Stimulated activated naive B cell treated with anti-CD40 and anti-IgM and Interleukin-4, amounts not matched to agents 10 μg/mL and 1 μg/mL and 100 μg/mL, for 72 hours (primary cell): ENCODE data around the gene PMFBP1.
A peak's percentile ranks its signal among the peaks of the same experiment; 100 is the strongest.

Experiments used
- ATAC-seq, 2 donors: fragments of 150-1000 bp; cut with Tn5 transposase; replicated peaks; 2 replicates each; pipeline ENCODE4 v1.10.0; 2021; ENCODE audit warnings: moderate library complexity in 1 of 2
- DNase-seq: peaks from one replicate; pipeline ENCODE4 v3.0.0; 2021
- H3K27ac Mint-ChIP-seq: one replicate; pipeline ENCODE4 v1.8.0; 2022; ENCODE audit warnings: mild to moderate bottlenecking, mixed read lengths
- H3K27me3 Mint-ChIP-seq, 2 donors: one replicate each; pipeline ENCODE4 v1.8.0; 2022; ENCODE audit warnings: mixed read lengths in 2 of 2
- H3K36me3 Mint-ChIP-seq, 2 donors: one replicate each; pipeline ENCODE4 v1.8.0; 2022; ENCODE audit warnings: mixed read lengths in 2 of 2, mild to moderate bottlenecking in 1 of 2
- H3K4me1 Mint-ChIP-seq, 2 donors: one replicate each; pipeline ENCODE4 v1.8.0; 2022; ENCODE audit warnings: mixed read lengths in 2 of 2, mild to moderate bottlenecking in 1 of 2
- H3K4me3 Mint-ChIP-seq, 2 donors: one replicate each; pipeline ENCODE4 v1.8.0; 2022; ENCODE audit warnings: mild to moderate bottlenecking in 2 of 2, mixed read lengths in 2 of 2, moderate library complexity in 1 of 2
- H3K9me3 Mint-ChIP-seq, 2 donors: one replicate each; pipeline ENCODE4 v1.8.0; 2022; ENCODE audit warnings: mixed read lengths in 2 of 2, mild to moderate bottlenecking in 1 of 2

PMFBP1 gene

DNA sequence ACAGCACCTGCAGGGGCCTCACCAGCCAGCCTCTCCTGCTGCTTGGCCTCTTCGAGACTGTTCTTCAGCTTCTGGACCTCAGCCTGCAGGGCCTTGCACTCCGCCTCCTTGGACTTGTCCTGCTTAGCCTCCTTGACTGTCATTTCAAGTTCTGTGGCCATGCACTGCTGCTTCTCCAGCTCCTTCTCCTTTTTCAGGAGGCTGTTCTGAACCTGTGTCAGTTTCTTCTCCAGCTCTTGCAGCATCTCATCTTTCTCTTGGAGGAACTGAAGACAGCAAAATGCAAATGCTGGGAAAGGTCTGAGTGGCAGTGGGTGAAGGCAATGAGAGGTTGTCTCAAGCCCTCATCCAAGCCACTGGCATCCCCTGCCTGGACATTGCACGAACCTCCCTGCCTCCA is 39.2 kb downstream of the PMFBP1 start:
- Mint-ChIP-seq H3K4me3 (no peak overlapping the region), H3K27ac (no peak overlapping the region), H3K36me3 (peaks cover 0 to 5% of the 10 kb centered on the region in 2 donors), H3K27me3 (no peaks in the 10 kb centered on the region), H3K9me3 (no peaks in the 10 kb centered on the region), H3K4me1 (no peaks in the 10 kb centered on the region)
- ATAC-seq, result no peak
- DNase-seq, result no peak

DNA sequence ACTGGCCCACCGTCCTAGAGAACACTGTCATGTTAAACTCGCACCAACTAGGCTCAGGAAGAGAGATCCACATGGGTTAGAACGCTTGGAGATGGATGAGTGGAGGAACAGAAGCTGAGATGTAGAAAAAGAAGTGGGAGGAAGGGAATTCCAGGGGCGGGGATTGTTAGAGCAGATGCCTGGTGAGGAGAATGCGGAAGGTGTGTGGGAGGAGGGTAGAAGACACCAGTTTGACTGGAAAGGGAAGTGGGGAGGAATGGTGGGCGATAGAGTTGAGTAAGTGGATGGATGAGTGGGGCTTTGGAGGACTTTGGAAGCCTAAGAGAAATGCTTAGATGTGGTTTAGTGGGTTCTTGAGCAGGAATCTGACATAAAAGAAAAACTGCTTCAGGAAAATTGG is 40.9 kb downstream of the PMFBP1 start:
- ATAC-seq (no peak), DNase-seq (no peak)
- no peak overlapping the region for H3K4me3 Mint-ChIP-seq
- H3K4me1 Mint-ChIP-seq, result no peaks in the 10 kb centered on the region
- no peaks in the 10 kb centered on the region for H3K27me3 Mint-ChIP-seq
- peaks cover 0 to 5% of the 10 kb centered on the region in 2 donors for H3K36me3 Mint-ChIP-seq
- H3K27ac Mint-ChIP-seq, result no peak overlapping the region
- no peaks in the 10 kb centered on the region for H3K9me3 Mint-ChIP-seq

DNA sequence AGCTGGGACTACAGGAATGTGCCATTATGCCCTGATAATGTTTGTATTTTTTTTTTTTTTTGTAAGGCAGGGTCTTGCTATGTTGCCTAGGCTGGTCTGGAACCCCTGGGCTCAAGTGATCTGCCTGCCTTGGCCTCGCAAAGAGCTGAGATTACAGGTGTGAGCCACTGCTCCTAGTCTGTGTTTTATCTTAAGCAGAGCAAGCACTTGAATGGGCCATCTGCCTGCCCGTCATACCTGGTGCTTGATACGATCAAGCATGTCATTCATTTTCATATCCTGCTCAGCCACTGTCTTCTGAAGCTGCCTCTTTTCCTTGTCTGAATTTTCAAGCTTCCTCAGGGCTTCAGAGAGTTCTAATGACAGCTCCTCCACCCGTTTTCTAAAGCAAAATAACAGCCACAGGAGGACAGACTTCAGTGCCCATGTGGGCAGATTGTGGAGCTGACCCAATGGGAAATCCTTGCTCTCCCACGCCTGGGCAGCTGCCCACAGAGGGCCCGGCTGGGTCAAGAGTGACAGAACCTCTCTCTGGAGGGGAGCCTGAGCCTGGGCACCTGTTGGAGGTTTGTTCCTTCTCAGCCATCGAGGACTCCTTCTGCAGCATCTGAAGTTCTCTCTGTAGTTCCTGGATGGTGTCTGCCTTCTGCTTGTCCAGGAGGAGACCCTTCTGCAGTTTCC is 41.8 kb downstream of the PMFBP1 start:
- Mint-ChIP-seq H3K9me3 (no peaks in the 10 kb centered on the region), H3K27me3 (no peaks in the 10 kb centered on the region), H3K36me3 (peaks cover 0 to 5% of the 10 kb centered on the region in 2 donors), H3K4me1 (peaks cover 7 to 8% of the 10 kb centered on the region in 2 donors), H3K27ac (no peak overlapping the region), H3K4me3 (no peak overlapping the region)
- ATAC-seq (no peak), DNase-seq (no peak)

DNA sequence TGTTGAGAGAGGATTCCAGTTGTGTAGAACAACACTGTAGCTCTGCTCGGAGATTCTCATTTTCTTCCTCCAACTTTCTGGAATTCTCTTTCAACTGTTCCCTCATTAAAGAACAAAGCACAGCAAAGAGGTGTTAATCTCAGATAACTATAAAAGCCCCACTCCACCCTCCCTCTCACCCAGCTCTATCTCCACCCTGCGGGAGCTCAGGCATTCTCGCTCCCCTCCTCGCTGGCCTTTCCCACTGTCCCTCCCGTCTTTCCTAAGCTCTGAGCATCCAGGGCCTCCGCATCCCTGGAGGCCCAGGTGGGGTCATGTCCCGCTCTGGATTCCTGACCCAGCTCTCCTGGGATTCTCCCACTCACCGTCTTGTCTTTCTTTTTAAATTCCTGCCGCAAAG is 43.3 kb downstream of the PMFBP1 start:
- H3K4me1 Mint-ChIP-seq, result peaks cover 7 to 15% of the 10 kb centered on the region in 2 donors
- no peaks in the 10 kb centered on the region for H3K9me3 Mint-ChIP-seq
- H3K27me3 Mint-ChIP-seq, result no peaks in the 10 kb centered on the region
- DNase-seq, result no peak
- H3K4me3 Mint-ChIP-seq, result no peak overlapping the region
- no peak for ATAC-seq
- H3K27ac Mint-ChIP-seq, result no peak overlapping the region
- H3K36me3 Mint-ChIP-seq, result peaks cover 0 to 5% of the 10 kb centered on the region in 2 donors

DNA sequence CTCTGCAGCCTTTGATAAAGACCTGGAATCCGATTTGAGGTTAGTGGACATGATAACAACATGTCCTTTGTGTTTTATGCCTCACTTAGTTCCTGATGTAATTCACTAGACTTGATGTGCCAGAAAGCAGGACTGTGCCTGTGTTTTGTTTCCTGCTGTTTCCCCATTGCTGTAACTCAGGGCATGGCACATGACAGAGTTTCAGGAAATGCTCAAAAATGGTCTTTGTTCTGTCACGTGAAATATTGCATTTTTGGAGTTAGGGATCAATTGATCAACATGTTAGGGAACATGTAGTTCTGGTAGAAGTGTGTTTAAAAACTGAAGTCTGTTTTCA is 45.6 kb downstream of the PMFBP1 start:
- ATAC-seq (no peak), DNase-seq (no peak)
- Mint-ChIP-seq H3K9me3 (no peaks in the 10 kb centered on the region), H3K27me3 (no peaks in the 10 kb centered on the region), H3K27ac (no peak overlapping the region), H3K36me3 (peaks cover 0 to 5% of the 10 kb centered on the region in 2 donors), H3K4me1 (peaks cover 7 to 15% of the 10 kb centered on the region in 2 donors), H3K4me3 (no peak overlapping the region)

DNA sequence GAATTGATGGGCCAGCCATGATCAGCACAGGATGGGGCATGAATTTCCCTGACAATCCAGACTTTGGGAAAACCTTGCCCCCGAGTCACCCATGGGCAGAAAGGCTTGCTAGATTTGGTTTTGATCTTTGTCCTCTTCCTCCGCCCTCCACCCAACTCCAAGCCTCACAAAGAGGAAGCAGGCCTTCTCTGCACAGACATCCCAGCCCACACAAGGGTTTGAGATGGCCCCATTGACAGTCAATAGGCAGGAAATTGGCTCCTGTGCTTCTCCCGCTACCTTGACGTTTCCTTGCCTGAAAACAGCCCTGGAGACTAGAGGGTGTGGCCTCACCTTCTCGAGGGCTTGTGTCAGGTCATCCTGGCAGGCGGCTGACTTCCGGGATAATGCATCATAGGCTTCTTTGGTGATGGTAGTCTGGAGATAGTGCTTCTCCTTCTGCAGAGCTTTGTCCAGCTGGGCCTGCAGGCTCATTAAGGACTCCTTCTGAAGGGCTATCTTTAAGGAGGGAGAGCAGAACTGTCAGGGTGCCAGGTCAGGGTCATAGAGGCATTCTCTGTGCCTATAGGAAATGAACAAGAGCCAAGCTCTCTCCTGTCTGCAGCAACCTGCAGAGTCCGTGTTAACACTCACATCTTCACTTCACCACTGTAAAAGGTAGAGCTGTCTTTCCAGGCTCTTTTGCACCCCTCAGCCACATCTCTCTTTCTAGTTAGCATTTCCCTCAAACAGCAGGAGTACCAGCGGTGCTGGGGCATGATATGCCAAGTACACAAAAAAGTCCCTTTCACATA is 46.1 kb downstream of the PMFBP1 start:
- H3K27ac Mint-ChIP-seq, result no peak overlapping the region
- no peak overlapping the region for H3K4me3 Mint-ChIP-seq
- no peaks in the 10 kb centered on the region for H3K9me3 Mint-ChIP-seq
- peak; percentile 78 to 85 for ATAC-seq
- peaks cover 0 to 5% of the 10 kb centered on the region in 2 donors for H3K36me3 Mint-ChIP-seq
- peaks cover 7 to 15% of the 10 kb centered on the region in 2 donors for H3K4me1 Mint-ChIP-seq
- DNase-seq, result no peak
- no peaks in the 10 kb centered on the region for H3K27me3 Mint-ChIP-seq

DNA sequence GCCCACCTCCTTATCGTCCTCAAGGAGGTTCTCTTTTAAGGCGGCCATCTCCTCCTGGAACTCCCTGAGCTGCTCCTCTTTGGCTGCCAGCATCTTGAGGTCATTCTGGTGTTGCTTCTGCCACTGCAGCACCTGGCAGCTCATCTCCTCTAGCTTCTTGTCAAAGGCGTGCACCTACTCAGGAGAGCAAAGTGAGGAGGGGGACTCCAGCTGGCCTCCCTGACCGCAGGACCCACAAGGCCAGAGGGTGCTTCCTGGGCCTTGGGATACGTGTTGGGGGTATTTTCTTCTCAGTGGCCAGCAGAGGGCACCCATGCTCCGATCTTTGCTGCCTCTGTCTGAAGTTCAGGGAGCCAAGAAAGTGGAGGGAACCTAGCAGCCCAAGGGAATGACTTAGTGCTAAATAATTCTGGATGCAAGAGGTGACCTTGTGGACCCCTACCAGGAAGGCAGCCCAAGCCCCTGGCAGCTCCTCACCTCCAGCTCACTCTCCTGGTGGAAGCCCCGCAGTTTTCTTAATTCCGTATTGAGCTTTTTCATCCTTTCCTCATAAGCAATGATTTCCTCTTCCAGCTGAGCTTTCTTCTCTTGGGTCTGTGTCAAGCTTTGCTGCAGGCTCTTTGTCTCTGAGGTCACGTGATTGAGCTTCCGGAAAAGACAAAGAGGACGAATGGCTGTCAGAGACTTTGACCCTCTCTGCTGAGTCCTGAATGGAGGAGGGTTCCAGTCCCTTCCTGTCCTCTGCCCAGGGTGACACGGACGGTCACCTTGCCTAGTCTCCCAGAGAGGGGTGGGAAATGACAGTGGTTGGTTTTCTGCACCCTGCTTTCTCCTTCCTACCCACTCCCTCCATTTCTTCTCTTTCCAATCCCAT is 47.0 kb downstream of the PMFBP1 start:
- H3K27ac Mint-ChIP-seq, result no peak overlapping the region
- ATAC-seq (peak; percentile 71 to 83), DNase-seq (peak; percentile 24)
- no peaks in the 10 kb centered on the region for H3K27me3 Mint-ChIP-seq
- H3K9me3 Mint-ChIP-seq, result no peaks in the 10 kb centered on the region
- H3K4me1 Mint-ChIP-seq, result peaks cover 7 to 15% of the 10 kb centered on the region in 2 donors
- H3K4me3 Mint-ChIP-seq, result no peak overlapping the region
- peaks cover 0 to 5% of the 10 kb centered on the region in 2 donors for H3K36me3 Mint-ChIP-seq

DNA sequence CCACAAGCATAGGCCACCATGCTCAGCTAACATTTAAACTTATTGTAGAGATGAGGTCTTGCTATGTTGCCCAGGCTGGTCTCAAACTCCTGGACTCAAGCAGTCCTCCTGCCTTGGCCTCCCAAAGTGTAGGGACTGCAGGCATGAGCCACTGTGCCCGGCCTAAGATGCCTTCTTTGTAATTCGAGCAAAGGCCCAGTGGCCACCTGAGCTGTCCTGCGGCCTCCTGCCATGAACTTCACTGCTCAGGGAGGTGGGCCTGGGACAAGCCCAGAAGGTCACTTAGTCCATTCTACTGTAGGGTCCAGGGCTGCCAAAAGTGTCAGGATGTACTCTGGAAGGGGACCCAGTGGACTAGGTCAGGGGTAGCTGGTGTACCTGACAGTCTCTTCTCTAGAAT is 47.8 kb downstream of the PMFBP1 start:
- ATAC-seq (no peak), DNase-seq (no peak)
- no peak overlapping the region for H3K27ac Mint-ChIP-seq
- H3K9me3 Mint-ChIP-seq, result no peaks in the 10 kb centered on the region
- H3K36me3 Mint-ChIP-seq, result peaks cover 0 to 5% of the 10 kb centered on the region in 2 donors
- H3K27me3 Mint-ChIP-seq, result no peaks in the 10 kb centered on the region
- H3K4me3 Mint-ChIP-seq, result no peak overlapping the region
- peaks cover 7 to 17% of the 10 kb centered on the region in 2 donors for H3K4me1 Mint-ChIP-seq

DNA sequence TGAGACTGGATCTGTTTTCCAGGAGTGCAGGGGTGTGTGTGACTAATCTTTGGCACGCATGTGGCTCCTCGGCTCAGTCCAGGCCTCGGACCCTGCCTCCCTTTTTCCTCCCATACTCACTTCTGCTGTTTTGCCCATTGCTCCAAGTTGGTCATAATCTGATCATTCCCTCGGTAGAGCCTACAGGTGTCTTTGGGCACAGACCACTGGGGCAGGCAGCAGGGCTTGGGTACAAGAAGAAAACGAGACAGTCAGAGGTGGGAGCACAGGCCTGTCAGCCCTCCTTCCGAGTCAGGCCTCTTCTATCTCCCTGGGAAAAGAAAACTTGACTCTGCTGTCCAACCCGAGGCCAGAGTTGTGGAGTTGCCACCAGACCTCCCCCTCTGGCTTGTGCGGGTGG is 48.5 kb downstream of the PMFBP1 start:
- no peak for ATAC-seq
- H3K9me3 Mint-ChIP-seq, result no peaks in the 10 kb centered on the region
- no peak overlapping the region for H3K27ac Mint-ChIP-seq
- no peaks in the 10 kb centered on the region for H3K27me3 Mint-ChIP-seq
- H3K36me3 Mint-ChIP-seq, result no peaks in the 10 kb centered on the region
- no peak for DNase-seq
- no peak overlapping the region for H3K4me3 Mint-ChIP-seq
- H3K4me1 Mint-ChIP-seq, result peaks cover 8 to 21% of the 10 kb centered on the region in 2 donors

DNA sequence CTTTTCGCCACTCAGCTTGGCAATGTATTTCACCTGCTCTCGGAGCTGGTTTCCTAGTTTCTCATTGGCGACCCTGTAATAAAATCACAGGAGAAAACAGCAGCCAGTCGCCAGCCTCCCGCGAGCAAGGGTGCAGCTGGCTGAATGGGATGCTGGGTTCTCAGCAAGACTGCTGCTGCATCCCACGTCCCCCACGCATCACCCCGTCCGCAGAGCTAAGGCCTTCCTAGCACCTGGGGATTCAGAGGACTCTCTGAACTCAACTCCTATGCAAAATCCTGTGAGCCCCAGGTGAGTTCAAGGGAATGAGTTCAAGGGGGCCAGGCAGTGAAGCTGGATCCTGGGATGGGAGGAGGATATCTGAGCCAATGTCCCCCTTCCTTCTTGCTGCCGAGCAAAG is 49.0 kb downstream of the PMFBP1 start:
- no peak for DNase-seq
- peaks cover 8 to 21% of the 10 kb centered on the region in 2 donors for H3K4me1 Mint-ChIP-seq
- no peak overlapping the region for H3K27ac Mint-ChIP-seq
- no peaks in the 10 kb centered on the region for H3K36me3 Mint-ChIP-seq
- ATAC-seq, result no peak
- no peaks in the 10 kb centered on the region for H3K27me3 Mint-ChIP-seq
- H3K4me3 Mint-ChIP-seq, result no peak overlapping the region
- H3K9me3 Mint-ChIP-seq, result no peaks in the 10 kb centered on the region

DNA sequence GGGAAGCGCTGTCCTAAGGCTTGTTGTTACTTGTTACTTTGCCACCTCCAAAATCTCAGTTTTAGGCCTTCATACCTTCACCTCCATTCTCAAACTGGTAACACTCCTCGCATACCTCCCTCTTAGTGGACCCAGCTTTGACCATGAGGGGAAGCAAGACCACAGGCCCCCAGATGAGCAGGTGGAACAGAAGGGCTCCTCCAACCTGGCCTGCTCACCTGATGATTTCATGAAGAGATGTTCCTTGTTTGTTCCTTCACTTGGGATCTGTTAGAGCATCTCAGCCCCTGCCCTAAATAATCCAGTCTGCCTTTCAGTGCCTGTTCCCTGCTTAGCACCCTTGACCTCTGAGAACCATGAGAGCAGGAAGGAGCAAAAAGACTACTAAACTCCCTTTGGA is 49.6 kb downstream of the PMFBP1 start:
- no peaks in the 10 kb centered on the region for H3K36me3 Mint-ChIP-seq
- ATAC-seq, result no peak
- no peaks in the 10 kb centered on the region for H3K27me3 Mint-ChIP-seq
- no peak for DNase-seq
- peaks cover 8 to 21% of the 10 kb centered on the region in 2 donors for H3K4me1 Mint-ChIP-seq
- H3K9me3 Mint-ChIP-seq, result no peaks in the 10 kb centered on the region
- no peak overlapping the region for H3K4me3 Mint-ChIP-seq
- H3K27ac Mint-ChIP-seq, result peak overlapping the region; percentile 78

DNA sequence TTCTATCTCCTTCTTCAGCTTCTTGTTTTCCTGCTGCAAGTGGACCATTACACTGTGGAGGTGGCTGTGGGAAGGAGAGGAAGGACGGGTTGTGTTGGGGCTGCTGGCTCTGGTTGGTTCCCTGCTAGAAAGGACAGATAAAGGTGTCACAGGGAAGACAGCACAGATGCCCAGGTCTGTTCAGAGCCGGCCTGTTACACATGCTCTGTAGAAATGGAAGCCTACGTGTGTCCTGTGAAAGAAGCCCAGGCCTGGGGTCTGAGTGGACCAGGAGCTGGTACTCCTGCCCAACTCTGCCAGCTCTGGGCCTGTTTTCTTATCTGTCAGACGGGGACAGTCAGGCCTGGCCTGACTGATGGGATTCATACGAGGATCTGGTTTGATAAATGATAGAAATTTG is 51.9 kb downstream of the PMFBP1 start:
- H3K9me3 Mint-ChIP-seq, result no peaks in the 10 kb centered on the region
- H3K36me3 Mint-ChIP-seq, result peaks cover 3% of the 10 kb centered on the region in 2 donors
- H3K27me3 Mint-ChIP-seq, result no peaks in the 10 kb centered on the region
- peaks cover 2 to 13% of the 10 kb centered on the region in 2 donors for H3K4me1 Mint-ChIP-seq
- H3K4me3 Mint-ChIP-seq, result no peak overlapping the region
- no peak for ATAC-seq
- no peak for DNase-seq
- no peak overlapping the region for H3K27ac Mint-ChIP-seq

DNA sequence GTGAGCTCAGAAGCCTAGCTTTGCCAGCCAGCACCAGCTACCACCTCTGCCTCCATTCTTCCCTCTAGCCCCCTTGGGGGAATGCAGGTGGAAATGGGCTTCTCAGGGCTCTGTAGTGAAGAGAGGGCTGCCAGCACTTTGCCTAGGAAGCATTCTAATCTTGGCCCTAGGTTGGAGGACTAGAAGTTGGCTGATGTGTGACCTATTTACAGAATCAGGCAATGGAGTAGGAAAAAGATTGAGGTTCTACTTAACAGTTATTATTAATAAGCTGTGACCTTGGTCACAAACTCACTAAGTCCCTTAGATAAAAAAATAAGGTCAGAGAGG is 58.4 kb downstream of the PMFBP1 start:
- peaks cover 2 to 4% of the 10 kb centered on the region in 2 donors for H3K9me3 Mint-ChIP-seq
- H3K36me3 Mint-ChIP-seq, result peaks cover 50 to 53% of the 10 kb centered on the region in 2 donors
- ATAC-seq (no peak), DNase-seq (no peak)
- H3K4me3 Mint-ChIP-seq, result no peak overlapping the region
- peaks cover 0 to 2% of the 10 kb centered on the region in 2 donors for H3K4me1 Mint-ChIP-seq
- H3K27me3 Mint-ChIP-seq, result no peaks in the 10 kb centered on the region
- no peak overlapping the region for H3K27ac Mint-ChIP-seq

DNA sequence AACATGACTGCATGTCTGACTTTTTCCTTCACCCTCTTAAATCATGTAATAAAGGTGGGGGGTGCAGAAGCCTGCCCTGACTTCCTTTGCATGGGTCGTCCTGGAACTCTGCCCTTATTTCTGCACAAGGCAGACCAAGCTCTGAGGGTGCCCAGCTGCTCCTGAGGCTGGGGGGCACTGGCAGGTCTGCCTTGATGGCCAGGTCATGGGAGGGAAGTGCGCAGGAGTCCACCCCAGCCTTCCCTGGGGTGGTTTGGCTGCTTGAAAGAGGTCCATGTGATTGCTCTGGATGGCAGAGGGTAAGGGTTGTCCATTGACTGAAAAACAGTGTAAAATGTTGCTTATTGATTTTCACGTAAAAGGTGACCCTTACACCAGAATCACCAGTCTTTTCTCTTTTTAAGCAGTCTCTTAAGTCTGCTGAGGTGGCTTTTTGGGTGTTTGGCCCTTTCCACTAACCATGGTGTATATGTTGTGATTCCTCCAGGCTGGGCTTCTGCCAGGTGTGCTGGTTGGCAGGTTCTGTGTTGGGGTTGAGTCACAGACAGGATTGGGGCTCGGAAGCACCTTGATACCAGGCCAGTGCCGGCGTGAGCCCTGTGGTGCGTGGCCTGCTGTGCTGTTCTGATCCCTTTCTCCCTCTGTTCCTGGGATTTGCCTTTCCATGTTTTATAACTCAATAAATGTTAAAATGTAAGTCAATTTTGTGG is 58.9 kb downstream of the PMFBP1 start:
- Mint-ChIP-seq H3K4me3 (no peak overlapping the region), H3K4me1 (no peaks in the 10 kb centered on the region), H3K27me3 (no peaks in the 10 kb centered on the region), H3K36me3 (peaks cover 52 to 57% of the 10 kb centered on the region in 2 donors), H3K9me3 (peaks cover 2 to 4% of the 10 kb centered on the region in 2 donors), H3K27ac (peak overlapping the region; percentile 14)
- ATAC-seq (no peak), DNase-seq (no peak)
